Activated CD4-positive, alpha-beta T cell treated with anti-CD3 and anti-CD28 coated beads for 24 hours (primary cell): Measurements from ENCODE around the gene TMEM44.
A peak's percentile ranks its signal among the peaks of the same experiment; 100 is the strongest.

Experiments
- DNase-seq, 2 donors: peaks; one replicate each; pipeline ENCODE4 v3.0.0-alpha.2; 2020; ENCODE audit warnings: low read depth in 2 of 2

Gene TMEM44, protein sequence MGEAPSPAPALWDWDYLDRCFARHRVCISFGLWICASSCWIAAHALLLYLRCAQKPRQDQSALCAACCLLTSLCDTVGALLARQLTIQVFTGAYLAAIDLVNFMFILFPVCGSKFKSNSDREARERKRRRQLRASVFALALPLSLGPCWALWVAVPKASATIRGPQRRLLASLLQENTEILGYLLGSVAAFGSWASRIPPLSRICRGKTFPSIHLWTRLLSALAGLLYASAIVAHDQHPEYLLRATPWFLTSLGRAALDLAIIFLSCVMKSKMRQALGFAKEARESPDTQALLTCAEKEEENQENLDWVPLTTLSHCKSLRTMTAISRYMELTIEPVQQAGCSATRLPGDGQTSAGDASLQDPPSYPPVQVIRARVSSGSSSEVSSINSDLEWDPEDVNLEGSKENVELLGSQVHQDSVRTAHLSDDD

DNA sequence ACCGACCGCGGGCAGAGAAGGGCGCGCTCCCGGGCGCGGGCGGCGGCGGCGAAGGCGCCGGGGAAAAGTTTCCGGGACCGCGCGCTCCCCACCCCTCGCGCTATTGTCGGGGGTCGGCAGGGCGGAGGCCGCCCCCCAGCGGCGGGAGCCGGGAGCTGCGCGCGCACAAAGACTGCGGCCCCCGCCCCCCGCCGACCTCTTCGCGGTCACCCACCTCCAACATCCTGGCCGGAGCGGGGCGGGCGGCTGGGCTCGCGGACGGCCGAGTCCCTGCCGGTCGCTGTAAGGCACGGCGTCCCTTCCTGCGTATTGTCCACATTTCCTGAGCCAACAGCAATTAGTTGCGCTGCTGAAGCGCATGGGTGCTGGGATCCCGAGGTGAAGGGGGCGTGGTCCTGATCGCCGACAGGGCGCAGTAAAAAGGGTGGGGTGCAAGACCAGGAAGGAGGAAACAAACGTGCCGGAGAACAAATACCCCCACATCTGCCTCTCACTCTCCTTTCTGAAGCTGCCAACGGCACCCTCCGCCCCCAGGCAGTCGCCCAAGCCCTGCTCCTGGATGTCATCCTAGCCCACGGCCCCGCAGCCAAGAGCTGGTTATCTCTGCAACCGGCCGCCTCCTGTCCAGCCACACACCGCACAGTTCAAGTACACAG is at the start of gene TMEM44:
Gene TMEM44 (minus strand): TSS at position 71 of the 656 bp plus-strand sequence. CDS start 204 bp downstream, outside the sequence.
- peak; percentile 36 to 46 for DNase-seq

DNA sequence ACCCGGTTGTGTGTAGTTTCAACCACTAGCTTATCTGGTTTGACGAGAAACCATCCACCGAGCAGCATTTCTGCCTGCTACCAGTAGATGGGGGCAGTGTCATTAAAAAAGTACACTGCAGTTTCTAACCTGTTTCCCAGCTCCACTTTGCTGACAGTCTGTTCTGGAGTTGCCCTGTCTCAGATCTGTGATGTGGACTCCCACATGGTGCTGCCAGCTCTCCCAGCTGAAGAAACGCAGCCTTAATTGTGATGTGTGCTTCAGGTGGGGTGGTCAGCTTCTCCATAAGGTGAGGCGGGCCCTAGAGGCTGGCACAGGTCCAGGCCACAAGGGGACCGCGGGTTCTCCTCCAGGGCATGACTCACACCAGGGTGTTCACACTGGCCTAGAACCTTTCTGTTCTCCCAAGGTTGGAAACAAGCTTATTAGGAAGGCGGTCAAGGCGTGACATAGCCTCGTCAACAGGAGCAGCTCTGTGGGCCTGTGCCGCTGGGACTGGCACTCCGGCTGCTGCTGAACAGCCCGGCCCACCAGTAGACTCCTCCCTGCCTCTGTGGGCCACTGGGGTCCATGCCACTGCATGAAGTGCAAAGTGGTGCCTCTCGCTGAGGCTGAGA is 49.6 kb upstream of the TMEM44 start:
- DNase-seq, result peak; percentile 48 to 55

DNA sequence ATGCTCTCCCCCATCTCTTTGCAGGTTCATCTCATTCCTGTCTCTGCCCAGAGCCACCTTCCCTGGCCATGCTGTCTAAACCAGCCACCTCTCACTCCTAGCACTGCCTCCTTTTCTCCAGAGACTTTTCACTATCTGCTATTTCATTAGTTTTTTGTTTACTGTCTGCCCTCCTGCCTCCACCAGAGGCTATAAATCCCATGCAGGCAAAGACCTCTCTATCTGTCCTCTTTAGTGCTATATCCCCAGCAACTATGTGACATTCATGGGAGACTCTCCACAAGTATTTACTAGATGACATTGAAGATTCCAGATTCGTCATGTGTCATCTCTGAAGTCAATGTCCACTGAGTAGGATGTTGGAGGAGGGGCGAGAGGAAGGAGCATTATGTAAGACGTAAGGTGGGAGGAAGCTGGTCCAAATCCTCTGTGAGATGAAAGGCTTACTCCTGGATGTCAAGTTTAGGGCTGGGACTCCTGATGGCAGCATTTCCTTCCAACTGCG is 49.0 kb upstream of the TMEM44 start:
- no peak for DNase-seq

DNA sequence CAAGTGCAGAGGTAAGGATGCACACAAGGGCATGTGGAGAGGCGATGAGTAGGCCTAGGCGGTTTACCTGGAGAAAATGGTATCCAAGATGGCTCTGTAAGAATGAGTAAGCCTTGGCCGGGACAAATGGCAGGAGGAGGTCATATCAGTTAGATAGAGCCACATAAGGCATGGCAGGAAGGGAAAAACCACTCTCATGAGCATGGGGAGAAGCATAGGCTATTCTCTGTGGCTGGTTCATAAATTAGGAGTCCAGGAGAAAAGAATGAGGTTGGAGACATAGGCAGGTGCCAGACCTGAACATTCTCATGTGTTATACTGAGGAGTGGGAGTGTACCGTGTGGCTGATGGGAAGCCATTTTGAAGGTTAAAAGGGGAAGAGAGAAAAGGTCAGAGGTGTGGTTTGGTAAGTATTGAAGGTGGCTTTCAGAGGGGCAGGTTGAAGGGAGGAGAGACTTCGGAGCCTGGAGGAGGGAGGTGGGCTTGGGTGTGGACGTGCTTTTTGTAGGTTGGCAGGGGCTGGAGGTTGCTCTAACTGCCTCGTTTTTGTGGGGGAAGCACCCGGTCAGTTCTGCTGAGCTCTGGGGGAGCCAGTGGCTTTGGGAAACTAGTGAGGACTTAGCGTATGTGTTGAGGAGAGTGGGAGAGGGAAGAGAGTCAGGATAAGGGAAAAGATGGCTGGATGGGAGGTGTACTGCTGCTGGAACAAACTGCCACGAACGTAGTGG is 47.8 kb upstream of the TMEM44 start:
- no peak for DNase-seq

DNA sequence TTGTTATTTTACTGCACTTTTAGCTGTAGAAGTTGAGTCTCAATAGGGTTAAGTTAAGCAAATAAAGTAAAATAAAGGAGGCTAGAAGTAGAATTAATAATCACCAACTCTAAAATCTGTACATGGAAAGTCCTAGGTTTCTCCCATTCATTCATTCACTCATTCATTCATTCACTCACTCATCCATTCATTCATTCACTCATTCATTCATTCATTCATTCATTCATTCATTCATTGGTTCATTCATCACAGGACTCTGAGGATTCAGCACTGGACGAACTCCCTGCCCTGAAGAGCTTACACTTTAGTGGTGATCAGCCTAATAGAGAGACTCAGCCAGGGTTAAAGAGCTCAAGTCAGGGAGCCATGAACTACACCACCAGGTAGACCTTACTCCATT is 43.3 kb upstream of the TMEM44 start:
- DNase-seq, result no peak

DNA sequence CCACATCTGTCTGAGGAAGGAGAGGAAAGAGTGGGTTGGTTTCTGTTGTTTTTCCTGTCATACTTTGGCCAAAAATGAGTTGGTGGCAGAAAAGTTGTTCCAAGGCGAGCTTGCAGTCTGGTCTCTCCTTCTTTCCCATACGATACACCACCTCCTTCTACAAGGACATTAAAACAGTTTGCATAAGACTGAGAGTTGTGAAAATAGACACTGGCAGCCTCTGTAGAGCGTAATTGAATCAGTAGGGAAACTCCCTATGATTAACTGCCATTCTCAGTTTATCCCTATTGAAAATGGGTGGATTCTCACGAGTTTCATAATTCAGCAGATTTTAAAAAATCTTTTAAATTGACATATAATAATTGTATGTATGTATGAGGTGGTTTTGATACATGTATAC is 42.5 kb upstream of the TMEM44 start:
- DNase-seq, result no peak

DNA sequence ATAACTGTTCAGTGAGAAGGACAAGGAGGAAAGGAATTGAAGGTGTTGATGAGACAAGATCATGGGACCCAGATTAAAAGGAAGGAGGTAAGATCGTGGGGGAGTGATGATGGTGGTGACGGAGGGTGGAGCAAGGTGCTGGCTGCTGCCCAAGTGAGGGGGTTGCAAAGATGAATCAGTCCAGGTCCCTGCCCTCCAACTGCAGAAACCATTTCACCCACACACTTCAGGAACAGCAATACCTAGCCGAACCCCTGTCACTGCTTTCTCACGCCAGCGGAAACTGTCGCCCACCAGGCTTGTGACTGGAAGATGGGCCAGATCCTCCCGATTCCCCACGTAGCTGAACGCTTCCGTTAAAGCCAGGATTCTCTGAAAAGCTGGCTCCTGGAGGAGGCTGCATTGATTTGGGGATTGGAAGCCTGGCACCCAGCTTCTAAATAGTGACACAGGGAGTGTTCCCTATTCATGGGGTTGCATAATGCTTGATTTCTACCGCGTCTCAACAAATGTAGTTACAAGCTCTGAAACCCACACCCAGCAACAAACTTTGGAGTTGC is 41.9 kb upstream of the TMEM44 start:
- DNase-seq, result peak; percentile 52 to 65

DNA sequence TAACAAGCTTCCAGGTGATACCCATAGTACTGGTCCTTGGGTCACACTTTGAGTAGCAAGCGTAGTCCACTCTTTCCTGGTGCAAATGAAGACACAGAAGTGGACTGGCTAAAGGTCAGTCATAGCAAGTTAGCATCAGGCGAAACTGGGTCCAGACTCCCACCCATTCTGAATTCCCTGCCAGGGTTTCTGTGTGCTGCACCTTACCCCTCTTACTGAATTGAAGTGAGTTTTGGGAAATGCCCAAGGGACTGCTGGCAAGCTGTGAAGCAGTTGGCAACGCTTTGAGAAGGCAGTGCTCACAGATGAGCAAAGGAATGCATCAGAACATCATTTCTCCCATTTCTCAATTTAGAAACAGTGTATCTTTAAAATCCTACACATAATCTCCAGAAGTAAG is 40.5 kb upstream of the TMEM44 start:
- no peak for DNase-seq

DNA sequence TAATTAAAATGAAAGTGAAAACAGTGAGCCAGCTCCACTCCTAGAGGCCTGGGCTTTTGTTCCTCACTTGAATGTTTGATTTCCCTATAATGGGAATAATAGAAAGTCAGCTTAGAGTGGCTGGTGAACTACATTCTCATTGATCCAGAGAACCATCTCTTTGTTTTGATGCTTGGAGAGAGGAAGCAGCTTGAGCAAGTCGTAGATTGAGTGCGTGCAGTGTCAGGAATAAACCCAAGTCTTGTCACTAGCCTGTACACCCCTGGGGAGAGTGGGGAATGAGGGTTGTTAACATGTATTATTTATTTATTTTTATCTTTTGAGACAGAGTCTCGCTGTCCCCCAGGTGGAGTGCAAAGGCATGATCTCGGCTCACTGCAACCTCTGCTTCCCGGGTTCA is 39.7 kb upstream of the TMEM44 start:
- no peak for DNase-seq

DNA sequence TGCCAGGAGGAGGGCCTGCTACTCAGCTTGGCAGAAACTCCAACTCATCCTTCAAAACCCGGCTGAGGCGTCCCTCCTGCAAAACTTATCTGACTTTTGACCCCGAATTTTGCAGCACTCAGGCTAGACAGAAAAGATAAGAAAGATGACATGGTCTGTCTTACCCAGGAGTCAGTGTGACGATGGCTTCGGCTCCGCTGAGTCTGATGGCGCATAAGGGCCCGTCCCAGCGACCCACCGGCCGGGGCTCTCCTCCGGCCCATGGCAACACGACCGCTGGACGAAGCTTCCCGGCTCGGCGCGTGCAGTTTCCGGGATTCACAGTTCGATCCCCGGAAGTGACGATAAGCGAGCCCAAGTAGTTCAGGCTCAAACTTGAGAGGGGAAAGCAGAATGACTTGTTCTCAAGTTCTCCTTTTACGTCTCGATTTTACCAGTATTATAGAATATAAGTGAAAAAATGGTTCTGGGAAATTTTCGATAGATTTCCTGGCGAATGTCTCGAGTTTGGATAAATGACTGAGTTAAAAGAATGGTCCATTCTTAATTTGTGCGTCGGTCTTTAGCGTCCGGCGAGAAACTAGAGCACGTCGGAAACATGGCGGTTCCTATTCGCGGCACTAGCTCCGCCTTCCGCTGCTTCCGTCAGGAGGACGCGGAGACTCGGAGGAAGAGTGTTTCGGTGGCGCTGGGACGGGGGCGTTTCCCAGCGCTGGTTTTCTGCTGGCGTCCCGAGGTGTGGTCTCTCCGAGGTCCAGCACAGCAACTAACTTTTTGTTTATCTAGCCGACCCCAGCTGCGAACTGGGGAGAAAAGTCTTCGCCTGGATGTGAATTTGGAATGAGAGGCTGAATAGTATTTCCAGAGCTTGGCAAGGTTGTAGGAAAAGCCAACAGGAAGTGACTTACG is 38.9 kb upstream of the TMEM44 start, which contains the start of gene LSG1:
Gene LSG1 (minus strand): TSS at position 292 of the 909 bp plus-strand sequence. CDS start 29 bp downstream, at position 263.
- peak; percentile 77 to 88 for DNase-seq

DNA sequence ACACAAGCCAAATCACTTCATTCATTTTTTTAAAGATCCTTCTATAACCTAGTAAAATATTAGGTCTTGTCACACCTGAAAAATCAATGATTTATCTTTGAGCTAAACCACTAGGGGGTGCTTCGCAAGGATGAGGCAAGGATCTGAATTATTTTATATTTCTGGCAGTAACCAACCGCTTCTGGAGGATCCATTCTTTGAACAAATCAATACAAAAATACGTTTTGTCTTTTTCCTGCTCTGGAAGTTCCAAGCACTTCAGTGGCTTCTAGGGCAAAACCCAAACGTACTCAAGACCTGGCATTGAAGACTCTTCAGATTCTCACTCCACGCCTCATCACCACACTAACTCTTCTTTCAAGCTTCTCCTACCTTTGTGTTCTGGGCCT is 38.3 kb upstream of the TMEM44 start:
- no peak for DNase-seq

DNA sequence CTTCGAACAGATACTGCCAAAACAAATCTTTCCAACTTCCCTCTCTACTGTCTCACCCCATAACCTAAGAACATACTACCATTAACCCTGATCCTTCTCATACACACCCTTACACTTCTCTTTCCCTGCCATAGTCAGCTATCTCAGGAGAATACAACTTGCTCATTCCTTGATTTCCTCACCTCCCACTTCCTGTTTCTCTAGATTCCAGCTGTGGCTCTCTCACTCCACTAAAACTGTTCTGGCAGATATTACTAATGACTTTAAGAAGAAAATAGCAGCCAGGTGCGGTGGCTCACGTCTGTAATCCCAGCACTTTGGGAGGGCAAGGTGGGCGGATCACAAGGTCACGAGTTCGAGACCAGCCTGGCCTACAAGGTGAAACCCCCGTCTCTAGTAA is 34.1 kb upstream of the TMEM44 start:
- no peak for DNase-seq

DNA sequence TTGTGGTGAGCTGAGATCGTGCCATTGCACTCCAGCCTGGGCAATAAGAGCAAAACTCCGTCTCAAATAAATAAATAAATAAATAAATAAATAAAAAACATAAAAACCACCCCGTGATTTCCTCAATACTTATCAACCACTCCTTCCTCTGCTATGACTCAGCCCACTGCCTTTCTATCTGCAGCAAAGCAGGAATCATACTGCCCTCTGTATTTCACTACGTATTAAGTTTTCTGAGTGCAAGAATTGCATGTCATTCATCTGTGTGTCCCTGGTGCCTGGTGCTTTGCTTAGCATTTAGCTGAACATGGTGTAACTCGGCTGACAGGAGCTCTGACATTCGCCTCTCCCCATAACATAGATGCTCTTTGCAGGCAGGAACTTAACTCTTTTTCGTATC is 31.6 kb upstream of the TMEM44 start:
- no peak for DNase-seq

DNA sequence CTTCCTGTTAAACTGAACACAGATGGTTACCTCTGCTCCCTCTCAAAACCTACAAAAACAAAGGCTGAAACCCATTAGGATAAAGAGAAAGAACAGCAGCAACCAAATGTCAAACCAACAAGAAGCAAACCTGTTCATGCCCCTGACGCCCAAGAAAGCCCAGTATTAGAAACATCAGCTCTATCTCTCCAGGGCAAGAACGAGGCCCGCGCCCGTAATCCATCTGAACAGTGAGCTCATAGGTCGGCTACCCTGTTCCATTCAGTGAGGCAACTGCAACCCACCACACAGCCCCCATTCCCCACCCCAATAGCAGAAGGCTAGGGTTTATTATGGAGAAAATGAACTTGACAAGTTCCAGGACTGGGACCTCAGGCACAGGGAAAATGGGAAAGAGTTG is 28.7 kb upstream of the TMEM44 start:
- no peak for DNase-seq

DNA sequence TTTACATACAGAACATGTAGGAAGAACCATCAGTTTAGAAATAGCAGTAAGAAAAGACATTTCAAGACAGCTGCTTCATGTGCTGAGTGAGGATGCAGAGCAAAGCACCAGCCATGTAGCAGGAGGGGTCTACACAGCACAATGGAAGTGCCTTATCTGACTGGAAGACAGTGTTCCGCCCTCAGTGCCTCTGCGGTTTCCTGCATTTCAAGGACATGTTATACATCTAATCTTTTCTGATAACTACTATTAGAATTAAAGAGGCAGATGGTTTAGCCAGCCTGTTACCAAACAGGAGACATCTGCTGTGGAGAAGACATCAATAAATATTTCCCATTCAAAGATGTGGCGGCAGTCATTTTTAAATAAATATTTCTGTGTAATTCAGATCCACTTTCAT is 28.2 kb upstream of the TMEM44 start:
- no peak for DNase-seq

DNA sequence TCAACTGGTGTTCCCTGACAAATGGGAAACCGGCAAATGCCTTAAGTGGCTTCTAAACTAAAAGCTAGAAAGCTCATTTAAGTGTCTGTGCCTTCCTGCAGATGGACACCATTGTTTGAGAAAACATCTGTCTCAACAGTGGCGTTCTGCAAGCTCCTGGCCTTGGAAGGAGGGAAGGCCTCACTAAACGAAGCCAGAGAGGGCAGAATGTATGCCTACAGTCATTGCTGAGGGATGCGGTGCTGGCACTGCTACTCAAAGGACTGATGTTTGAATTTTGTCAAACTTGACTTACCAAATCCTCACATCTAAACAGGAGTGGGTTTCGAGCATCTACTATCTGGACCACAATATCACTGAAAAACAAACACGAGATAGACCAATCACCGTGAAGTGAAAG is 26.6 kb upstream of the TMEM44 start:
- no peak for DNase-seq

DNA sequence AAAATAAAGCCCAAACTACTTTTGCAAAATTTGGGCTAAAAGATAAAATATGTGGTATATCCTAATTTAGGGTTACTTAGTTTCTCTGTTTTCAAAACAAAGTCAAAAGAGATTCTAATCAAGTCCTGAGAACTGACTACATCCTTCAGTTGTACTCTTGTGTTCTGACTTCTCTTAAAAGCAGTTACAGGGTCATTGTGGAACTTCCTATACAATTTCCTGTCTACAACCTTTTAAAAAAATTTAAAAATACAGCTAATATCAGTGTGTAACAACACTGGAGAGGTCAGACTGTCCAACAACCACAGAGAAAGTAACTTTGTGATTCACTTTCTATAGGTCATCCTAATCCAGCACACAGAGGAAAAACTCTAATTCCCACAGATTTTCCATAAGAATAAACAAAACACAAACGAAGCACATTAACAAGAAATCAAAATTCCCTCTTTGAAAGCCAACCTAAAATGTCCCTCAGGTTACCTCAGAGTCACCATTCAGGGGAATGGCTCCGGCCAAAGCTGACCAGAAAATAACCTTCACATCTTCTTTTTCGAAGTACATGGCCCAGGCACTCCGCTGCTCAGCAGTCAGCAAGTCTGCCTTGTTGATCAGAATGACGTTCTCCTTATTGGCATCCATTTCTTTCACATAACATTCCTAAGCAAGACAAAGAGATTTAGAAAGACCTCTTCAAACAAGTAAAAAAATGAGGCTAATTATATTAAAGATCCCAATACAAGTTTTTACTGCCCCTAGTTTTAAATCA is 25.4 kb upstream of the TMEM44 start:
- no peak for DNase-seq

DNA sequence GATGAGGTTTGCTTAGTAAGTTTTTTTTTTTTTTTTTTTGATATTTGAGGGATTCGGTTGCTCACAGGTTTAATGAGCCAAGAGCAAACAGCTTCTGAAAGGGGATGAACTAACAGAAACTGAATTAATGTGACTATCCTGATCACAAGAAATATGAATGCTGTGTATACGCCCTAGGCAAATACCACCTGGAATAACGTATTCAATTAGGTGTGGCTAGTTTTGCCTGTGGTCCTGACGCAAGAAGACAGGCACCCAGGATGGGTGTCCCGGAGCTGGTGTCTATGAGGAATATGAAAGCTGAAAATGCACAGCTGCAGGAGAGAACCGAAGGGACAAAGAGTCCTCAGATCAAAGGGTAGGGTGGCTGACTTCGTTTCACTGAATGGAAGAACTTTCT is 24.2 kb upstream of the TMEM44 start:
- no peak for DNase-seq

DNA sequence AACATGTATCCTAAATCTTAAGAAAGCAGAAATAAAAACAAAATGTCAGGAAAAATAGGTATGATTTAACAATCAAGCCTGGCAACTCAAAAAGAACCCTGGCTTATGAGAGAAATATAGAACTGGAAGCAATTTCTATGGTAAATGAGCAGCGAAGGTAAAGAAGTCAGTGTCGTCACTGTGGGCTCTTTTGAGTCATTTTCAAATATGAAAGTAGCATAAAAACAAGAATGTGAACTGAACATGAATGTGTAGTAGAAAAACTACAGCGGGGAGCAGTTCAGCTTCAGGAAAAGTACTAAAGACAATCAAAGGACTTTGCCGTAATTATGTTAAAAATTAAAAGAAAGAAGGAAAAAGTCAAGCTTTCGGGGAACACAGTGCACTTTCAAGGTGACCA is 21.2 kb upstream of the TMEM44 start:
- no peak for DNase-seq

DNA sequence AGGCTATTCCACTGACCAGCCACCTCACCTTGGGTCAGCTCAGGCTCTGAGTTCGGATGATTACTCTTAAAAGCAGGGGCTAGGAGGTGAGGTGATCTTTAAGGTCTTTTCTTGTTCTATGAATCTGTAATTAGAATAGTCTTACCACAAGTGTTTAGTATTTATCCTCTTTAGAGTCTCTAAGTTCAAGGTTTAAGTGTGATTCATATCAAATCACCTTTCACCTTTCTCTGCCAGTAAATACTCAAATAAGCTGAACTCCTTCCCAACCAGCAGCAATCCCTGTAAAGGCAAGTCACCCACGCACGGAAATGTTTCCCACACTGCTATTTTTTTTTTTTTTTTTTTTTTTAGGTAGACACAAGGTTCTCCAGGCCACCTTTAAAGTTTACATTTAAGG is 14.5 kb upstream of the TMEM44 start:
- DNase-seq, result no peak
